A204.1 (cell line): ENCODE data around the gene DOCK6.

Experiments
- FAIRE-seq: peaks from 2 replicates; lab custom pipeline; 2012; peaks lifted over from hg19 to GRCh38; lab: Jason Lieb, UNC

The DOCK6 gene

GRCh38 chr19:11261971-11262839 is at the start of gene DOCK6:
DOCK6 (minus strand) TSS chr19:11262524; CDS start chr19:11262440, 84 bp downstream.
- no peak for FAIRE-seq

GRCh38 chr19:11306337-11306736 is 44.0 kb upstream of the DOCK6 start:
- no peak for FAIRE-seq

DNA sequence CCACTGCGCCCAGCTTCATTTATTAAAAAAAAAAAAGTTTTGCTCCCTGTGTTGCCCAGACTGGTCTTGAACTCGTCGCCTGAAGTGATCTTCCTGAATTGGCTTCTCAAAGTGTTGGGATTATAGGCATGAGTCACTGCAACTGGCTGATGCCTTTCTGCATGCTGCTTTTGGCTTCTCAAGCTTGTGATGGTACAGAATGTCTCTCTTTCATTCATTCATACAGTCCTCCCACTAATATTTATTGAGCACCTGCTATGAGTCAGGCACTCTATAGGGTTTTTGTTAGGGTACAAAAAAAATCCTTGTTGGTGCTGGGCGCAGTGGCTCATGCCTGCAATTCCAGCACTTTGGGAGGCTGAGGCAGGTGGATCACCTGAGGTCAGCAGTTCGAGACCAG is 42.6 kb upstream of the DOCK6 start:
- no peak for FAIRE-seq

- no peak for FAIRE-seq
Measured at GRCh38 chr19:11300811-11301120, 38.4 kb upstream of the DOCK6 start.

- no peak for FAIRE-seq
Measured at GRCh38 chr19:11299946-11300810, 37.9 kb upstream of the DOCK6 start.

DNA sequence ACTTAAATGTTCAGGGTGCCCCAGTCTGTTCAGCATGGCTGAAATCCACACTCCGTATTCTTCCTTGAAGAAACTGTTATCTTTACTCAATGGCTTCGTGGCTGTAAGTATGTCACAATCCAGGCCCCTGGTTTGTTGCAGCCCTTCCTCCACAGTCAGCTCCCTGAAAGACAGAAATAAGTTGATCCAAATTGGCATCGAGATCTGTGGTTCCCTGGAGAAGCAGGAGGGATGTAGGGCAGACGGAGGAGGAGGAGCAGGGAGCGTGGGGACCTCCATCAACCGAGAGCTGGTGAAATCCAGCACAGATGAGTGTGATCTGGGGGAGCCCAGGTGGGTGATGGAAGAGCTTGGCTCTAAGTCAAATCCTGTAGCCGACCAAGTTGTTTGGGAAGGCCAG is 33.9 kb upstream of the DOCK6 start:
- FAIRE-seq: no peak

DNA sequence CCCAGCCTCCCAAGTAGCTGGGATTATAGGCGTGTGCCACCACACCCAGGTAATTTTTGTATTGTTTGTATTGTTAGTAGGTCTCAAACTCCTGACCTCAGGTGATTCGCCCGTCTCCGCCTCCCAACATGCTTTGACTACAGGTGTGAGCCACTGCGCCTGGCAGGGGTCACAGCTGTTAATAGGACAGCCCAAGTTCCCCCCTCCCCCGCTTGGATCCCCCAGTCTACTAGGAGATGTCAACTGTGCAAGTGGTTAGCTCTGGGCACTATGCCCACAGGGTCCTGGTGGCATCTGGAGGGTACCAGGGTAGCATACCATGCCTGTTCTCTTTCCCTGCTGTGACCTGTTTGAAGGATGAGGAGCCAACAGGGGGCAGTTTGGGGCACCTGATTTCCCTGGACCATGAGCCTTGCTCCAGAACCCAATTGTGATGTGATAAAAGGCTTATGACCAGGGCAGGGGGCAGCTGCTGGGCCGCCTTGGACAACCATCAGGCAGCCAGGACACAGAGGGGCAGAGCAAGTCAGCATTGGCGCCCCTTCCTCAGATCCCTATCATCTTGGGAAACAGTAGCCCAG is 33.4 kb upstream of the DOCK6 start, which contains the start of gene TSPAN16:
Gene TSPAN16, plus strand, starts transcription at position 496 of the 581 bp plus-strand sequence. CDS start 138 bp downstream, outside the sequence.
- FAIRE-seq: no peak

DNA sequence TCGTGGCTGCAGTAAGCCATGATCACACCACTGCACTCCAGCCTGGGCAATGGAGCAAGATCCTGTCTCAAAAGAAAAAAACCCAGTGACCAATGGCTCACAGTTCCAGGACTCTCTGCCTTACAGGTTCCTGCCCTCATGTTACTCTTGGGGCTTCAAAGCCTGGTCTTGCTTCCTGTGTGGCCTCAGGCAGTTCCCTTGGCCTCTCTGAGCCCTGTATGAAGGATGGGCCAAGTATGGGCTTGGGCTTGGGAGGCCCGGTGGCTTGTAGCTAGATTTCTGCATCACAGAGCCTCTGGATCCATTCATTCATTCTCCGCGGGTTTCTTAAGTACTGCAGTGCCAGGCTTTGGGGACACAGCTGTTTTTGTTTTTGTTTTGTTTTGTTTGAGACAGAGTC is 32.9 kb upstream of the DOCK6 start:
- no peak for FAIRE-seq

GRCh38 chr19:11293433-11294389 is 31.4 kb upstream of the DOCK6 start:
- FAIRE-seq: no peak

- FAIRE-seq: no peak
Measured at GRCh38 chr19:11291991-11292390, 29.7 kb upstream of the DOCK6 start.

GRCh38 chr19:11291415-11291814 is 29.1 kb upstream of the DOCK6 start:
- no peak for FAIRE-seq

DNA sequence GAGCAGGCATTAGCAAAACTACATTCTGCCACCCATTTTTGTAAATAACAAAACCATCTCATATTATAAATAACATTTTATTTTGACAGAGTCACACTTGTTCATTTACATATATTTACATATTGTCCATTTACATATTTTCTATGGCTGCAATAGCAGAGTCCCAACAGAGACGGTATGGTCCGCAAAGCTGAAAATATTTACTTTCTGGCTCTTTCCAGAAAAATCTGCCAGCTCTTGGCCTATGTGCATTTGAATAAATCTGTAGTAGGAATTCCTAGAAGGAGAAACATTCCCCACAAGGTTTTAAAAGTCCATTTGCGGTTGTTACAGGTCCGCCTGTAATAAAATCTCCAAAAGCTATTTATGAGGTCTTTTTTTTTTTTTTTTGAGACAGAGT is 27.9 kb upstream of the DOCK6 start:
- no peak for FAIRE-seq

- FAIRE-seq: no peak
Measured at GRCh38 chr19:11288349-11288748, 26.0 kb upstream of the DOCK6 start.

DNA sequence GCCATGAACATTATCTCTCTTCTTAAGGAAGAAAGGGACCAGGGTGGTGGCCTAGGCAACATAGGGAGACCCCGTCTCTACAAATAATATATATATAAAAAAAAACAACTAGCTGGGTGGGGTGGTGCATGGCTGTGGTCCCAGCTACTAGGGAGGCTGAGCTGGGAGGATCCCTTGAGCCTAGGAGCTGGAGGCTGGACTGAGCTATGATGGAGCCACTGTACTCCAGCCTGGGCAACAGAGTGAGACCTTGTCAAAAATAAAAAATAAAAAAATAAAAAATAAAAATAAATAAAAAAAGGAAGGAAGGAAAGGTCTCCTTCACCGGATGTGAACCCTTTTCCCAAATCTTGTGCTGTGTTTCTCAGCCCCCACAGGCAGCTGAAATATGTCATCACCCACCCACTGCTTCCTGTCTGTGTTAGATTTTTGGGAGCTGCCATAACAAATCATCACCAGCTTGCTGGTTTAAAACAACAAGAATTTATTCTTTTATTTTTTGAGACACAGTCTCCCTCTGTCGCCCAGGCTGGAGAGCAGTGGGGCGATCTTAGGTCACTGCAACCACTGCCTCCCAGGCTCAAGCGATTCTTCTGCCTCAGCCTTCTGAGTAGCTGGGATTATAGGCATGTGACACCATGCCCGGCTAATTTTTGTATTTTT is 24.1 kb upstream of the DOCK6 start:
- FAIRE-seq: no peak

GRCh38 chr19:11284515-11284914 is 22.2 kb upstream of the DOCK6 start:
- FAIRE-seq: no peak

GRCh38 chr19:11281356-11282049 is 19.2 kb upstream of the DOCK6 start:
- no peak for FAIRE-seq

- no peak for FAIRE-seq
Measured at GRCh38 chr19:11279505-11280236, 17.3 kb upstream of the DOCK6 start.

DNA sequence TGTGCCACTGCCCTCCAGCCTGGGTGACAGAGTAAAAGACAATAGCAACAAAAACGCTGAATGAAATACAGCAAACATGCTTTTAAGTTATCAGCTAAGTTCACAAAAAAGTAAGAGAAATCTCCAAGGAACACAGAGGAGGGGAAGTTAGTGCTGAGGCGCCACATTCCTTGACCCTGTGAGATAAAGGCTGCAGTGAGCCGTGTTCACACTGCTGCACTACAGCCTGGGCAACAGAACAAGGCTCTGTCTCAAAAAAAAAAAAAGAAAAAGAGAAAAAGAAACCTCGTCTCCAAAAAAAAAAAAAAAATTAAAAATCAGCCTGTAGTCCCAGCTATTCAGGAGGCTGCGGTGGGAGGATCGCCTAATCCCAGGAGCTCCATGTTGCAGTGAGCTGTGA is 16.3 kb upstream of the DOCK6 start:
- FAIRE-seq: no peak

- FAIRE-seq: no peak
Measured at GRCh38 chr19:11274533-11275086, 12.3 kb upstream of the DOCK6 start.

- FAIRE-seq: no peak
Measured at GRCh38 chr19:11273989-11274388, 11.7 kb upstream of the DOCK6 start.
